Osteocyte (in vitro differentiated cells): ENCODE results near the gene CLTCL1. TPM values are rescaled to one million over a fixed set of nuclear protein-coding genes. Genes with fewer than 3 reads are reported as not detected.

Experiments used
- DNase-seq: peaks from one replicate; pipeline ENCODE4 v3.0.0; 2021; ENCODE audit warnings: mixed read lengths; ENCODE audit not compliant: unreplicated experiment; ENCODE audit errors: extremely low spot score
- H3K27ac Mint-ChIP-seq: one replicate; pipeline ENCODE4 v1.8.0; 2021; ENCODE audit warnings: mild to moderate bottlenecking, mixed read lengths; ENCODE audit not compliant: unreplicated experiment
- H3K27me3 Mint-ChIP-seq: one replicate; pipeline ENCODE4 v1.8.0; 2021; ENCODE audit warnings: mixed read lengths; ENCODE audit not compliant: unreplicated experiment
- H3K36me3 Mint-ChIP-seq: one replicate; pipeline ENCODE4 v1.8.0; 2021; ENCODE audit warnings: mixed read lengths; ENCODE audit not compliant: unreplicated experiment
- H3K4me1 Mint-ChIP-seq: one replicate; pipeline ENCODE4 v1.8.0; 2021; ENCODE audit warnings: mixed read lengths; ENCODE audit not compliant: unreplicated experiment
- H3K4me3 Mint-ChIP-seq: one replicate; pipeline ENCODE4 v1.8.0; 2021; ENCODE audit warnings: mild to moderate bottlenecking, moderate library complexity, mixed read lengths; ENCODE audit not compliant: unreplicated experiment
- H3K9me3 Mint-ChIP-seq: one replicate; pipeline ENCODE4 v1.8.0; 2021; ENCODE audit warnings: mixed read lengths; ENCODE audit not compliant: unreplicated experiment
- CTCF ChIP-seq: fragments of 200-600 bp; sonication (generic); IDR thresholded peaks from 2 replicates; pipeline ENCODE4 v1.5.0; 2021; ENCODE audit warnings: antibody characterized with exemption, mild to moderate bottlenecking, moderate library complexity
- total RNA-seq: library from RNA; stranded (reverse); gene quantifications from 2 replicates; pipeline ENCODE4 v1.2.1, GENCODE V29; 2021

CLTCL1 gene
- total RNA-seq, 1 donor from 2014 or later, result 10.1 TPM

GRCh38 chr22:19176175-19176643 is 115.3 kb downstream of the CLTCL1 start:
- Mint-ChIP-seq H3K4me1 (peaks cover 58% of the 10 kb centered on the region), H3K27ac (peak overlapping the region; percentile 46), H3K36me3 (no peaks in the 10 kb centered on the region), H3K9me3 (no peaks in the 10 kb centered on the region), H3K4me3 (peak overlapping the region; percentile 71), H3K27me3 (no peaks in the 10 kb centered on the region)
- no peak for TF ChIP-seq CTCF
- DNase-seq, result no peak

GRCh38 chr22:19175602-19176174 is 115.8 kb downstream of the CLTCL1 start:
- peak overlapping the region; percentile 33 for H3K4me3 Mint-ChIP-seq
- no peaks in the 10 kb centered on the region for H3K27me3 Mint-ChIP-seq
- no peak for TF ChIP-seq CTCF
- no peak for DNase-seq
- H3K36me3 Mint-ChIP-seq, result no peaks in the 10 kb centered on the region
- H3K9me3 Mint-ChIP-seq, result no peaks in the 10 kb centered on the region
- peak overlapping the region; percentile 46 for H3K27ac Mint-ChIP-seq
- H3K4me1 Mint-ChIP-seq, result peaks cover 61% of the 10 kb centered on the region

GRCh38 chr22:19175026-19175601 is 116.4 kb downstream of the CLTCL1 start:
- peak overlapping the region; percentile 54 for H3K27ac Mint-ChIP-seq
- peaks cover 66% of the 10 kb centered on the region for H3K4me1 Mint-ChIP-seq
- no peaks in the 10 kb centered on the region for H3K36me3 Mint-ChIP-seq
- DNase-seq, result no peak
- peaks cover 5% of the 10 kb centered on the region for H3K27me3 Mint-ChIP-seq
- TF ChIP-seq CTCF, result no peak
- no peaks in the 10 kb centered on the region for H3K9me3 Mint-ChIP-seq
- no peak overlapping the region for H3K4me3 Mint-ChIP-seq

- no peak for DNase-seq
- no peak for TF ChIP-seq CTCF
- Mint-ChIP-seq H3K27ac (peak overlapping the region; percentile 54), H3K4me1 (peaks cover 64% of the 10 kb centered on the region), H3K4me3 (peak overlapping the region; percentile 26), H3K36me3 (no peaks in the 10 kb centered on the region), H3K9me3 (no peaks in the 10 kb centered on the region), H3K27me3 (peaks cover 10% of the 10 kb centered on the region)
Measured at GRCh38 chr22:19174106-19175025, 117.2 kb downstream of the CLTCL1 start.
